A549 (cell line): ENCODE measurements around the gene PARVB.

ENCODE experiments used
- BHLHE40 ChIP-seq: IDR thresholded peaks from 2 replicates; pipeline ENCODE4 v1.6.1; 2012; ENCODE audit warnings: low read depth, low read length, inconsistent platforms
- ESRRA ChIP-seq: fragments of 150-350 bp; IDR thresholded peaks from 2 replicates; pipeline ENCODE4 v1.6.1; 2014; ENCODE audit warnings: mild to moderate bottlenecking, low read length, borderline replicate concordance
- JUN ChIP-seq, 2 experiments: fragments of >200 bp; sonication (Bioruptor Twin); formaldehyde crosslinking; IDR thresholded peaks; 2 replicates in 1 of 2; 3 replicates in 1 of 2; pipeline ENCODE4 v1.6.1; 2016 to 2017
- POLR2A ChIP-seq: IDR thresholded peaks from 2 replicates; pipeline ENCODE4 v1.6.1; 2012; ENCODE audit warnings: mild to moderate bottlenecking, low read length
- SMC3 ChIP-seq: fragments of >200 bp; sonication (Bioruptor Twin); formaldehyde crosslinking; IDR thresholded peaks from 3 replicates; pipeline ENCODE4 v1.6.1; 2018; ENCODE audit warnings: inconsistent platforms
- TF ChIP-seq, protein P1 (sequence below): fragments of >200 bp; sonication (Bioruptor Twin); formaldehyde crosslinking; IDR thresholded peaks from 3 replicates; pipeline ENCODE4 v1.5.1; 2016

DNA sequence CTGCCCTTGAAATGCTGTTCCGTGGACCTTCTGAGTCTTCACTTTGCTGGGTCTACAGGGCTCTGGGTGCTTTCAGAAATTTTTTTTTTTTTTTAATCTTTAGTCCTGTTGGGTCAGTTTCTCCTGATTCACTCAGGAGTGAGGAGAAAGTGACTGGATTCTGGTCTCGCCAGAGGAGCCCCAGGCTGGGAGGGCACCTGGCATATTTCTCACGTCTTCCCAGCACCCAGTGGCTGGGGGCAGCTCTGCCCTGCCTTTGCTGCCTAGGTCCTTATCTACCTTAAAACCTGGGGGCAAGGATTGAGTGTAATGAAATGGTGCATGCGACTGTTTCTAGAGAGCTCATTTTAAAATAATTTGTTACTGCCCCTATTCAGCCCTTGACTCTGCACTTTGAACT is 45.5 kb upstream of the PARVB start:
- no peak for TF ChIP-seq POLR2A
- TF ChIP-seq, protein P1, sequence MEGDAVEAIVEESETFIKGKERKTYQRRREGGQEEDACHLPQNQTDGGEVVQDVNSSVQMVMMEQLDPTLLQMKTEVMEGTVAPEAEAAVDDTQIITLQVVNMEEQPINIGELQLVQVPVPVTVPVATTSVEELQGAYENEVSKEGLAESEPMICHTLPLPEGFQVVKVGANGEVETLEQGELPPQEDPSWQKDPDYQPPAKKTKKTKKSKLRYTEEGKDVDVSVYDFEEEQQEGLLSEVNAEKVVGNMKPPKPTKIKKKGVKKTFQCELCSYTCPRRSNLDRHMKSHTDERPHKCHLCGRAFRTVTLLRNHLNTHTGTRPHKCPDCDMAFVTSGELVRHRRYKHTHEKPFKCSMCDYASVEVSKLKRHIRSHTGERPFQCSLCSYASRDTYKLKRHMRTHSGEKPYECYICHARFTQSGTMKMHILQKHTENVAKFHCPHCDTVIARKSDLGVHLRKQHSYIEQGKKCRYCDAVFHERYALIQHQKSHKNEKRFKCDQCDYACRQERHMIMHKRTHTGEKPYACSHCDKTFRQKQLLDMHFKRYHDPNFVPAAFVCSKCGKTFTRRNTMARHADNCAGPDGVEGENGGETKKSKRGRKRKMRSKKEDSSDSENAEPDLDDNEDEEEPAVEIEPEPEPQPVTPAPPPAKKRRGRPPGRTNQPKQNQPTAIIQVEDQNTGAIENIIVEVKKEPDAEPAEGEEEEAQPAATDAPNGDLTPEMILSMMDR = no peak
- TF ChIP-seq JUN (IDR thresholded peaks at IDR 0.05) = no peak
- TF ChIP-seq BHLHE40 = no peak
- TF ChIP-seq ESRRA = no peak
- TF ChIP-seq SMC3 = no peak
